ENCODE measurements around the gene RFX3.

Gene RFX3

DNA sequence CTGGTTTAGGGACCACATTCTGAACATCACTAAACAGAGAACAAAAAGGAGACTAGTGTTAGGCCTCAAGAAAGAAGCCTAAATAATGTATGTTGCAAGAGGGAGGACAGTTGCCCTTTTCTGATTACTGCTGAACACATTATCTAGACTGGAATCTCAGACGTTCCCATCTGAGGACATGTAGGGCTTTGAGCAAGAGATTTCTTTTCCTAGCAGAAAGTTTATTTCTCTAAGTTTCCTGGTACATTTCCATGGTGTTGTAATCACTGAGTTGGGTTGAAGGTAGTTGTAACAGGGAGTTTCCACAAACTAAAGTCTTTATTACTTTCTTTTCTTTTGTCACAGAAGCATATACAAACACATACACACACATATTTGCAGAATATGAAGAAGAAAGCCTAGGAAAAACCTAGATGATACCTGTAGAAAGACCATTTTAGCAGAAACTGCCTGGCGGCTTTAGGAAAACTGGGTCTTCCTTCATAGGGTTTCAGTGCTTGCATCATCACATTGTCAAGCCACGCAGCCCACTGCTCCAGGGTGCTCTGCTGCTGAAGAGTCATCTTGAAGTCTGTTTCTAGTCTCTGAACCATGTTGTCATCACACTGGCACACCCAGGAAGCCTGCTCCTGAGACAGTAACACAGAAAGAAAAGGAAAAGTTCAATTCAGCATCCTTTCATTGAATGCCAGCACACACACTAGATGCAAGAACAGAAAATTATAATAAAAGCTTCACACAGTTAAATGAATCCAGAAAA, 269.1 kb downstream of the RFX3 start:
- no peak overlapping the region for H3K4me3 ChIP-seq (ENCODE audit: low read length)
- no peak for DNase-seq (ENCODE audit: low read depth)
- TF ChIP-seq, protein P1, sequence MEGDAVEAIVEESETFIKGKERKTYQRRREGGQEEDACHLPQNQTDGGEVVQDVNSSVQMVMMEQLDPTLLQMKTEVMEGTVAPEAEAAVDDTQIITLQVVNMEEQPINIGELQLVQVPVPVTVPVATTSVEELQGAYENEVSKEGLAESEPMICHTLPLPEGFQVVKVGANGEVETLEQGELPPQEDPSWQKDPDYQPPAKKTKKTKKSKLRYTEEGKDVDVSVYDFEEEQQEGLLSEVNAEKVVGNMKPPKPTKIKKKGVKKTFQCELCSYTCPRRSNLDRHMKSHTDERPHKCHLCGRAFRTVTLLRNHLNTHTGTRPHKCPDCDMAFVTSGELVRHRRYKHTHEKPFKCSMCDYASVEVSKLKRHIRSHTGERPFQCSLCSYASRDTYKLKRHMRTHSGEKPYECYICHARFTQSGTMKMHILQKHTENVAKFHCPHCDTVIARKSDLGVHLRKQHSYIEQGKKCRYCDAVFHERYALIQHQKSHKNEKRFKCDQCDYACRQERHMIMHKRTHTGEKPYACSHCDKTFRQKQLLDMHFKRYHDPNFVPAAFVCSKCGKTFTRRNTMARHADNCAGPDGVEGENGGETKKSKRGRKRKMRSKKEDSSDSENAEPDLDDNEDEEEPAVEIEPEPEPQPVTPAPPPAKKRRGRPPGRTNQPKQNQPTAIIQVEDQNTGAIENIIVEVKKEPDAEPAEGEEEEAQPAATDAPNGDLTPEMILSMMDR (conservative IDR thresholded peaks at IDR 0.05; ENCODE audit: low read depth, low read length) = no peak

DNA sequence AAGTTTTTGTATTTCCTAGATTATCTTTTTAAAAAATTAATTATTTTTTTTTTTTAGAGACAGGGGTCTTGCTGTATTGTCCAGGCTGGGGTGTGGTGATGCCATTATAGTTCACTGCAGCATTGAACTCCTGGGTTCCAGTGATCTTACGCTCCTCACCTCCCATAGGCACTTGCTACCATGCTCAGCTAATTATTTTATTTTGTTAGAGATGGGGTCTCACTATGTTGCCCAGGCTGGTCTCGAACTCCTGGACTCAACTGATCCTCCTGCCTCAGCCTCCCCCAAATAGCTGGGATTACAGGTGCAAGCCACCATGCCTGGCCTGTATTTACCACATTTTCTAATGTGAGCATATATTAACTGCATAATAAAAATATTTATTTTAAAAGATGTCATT, 274.5 kb downstream of the RFX3 start:
- no peak for DNase-seq (ENCODE audit: low read depth)
- TF ChIP-seq, protein P1 (conservative IDR thresholded peaks at IDR 0.05; ENCODE audit: low read depth, low read length) = no peak
- no peak overlapping the region for H3K4me3 ChIP-seq (ENCODE audit: low read length)

DNA sequence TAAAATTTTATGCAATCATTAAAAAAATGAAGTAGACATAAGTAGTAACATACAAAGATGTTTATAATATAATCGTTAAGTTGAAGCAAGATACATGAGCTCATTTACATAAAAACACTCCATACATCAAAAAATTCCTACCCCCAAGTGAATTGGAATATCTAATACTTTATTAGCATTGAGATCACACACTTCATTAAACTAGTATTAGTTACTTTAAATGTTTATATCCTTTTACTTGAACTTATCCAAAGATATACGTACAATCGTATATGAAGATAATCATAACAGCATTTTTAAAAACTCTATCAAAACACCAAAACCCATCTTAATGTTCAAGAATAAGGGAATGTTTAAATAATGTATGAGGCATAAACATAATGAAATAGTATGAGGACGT, 275.1 kb downstream of the RFX3 start:
- DNase-seq (ENCODE audit: low read depth) = no peak
- no peak overlapping the region for H3K4me3 ChIP-seq (ENCODE audit: low read length)
- TF ChIP-seq, protein P1 (conservative IDR thresholded peaks at IDR 0.05; ENCODE audit: low read depth, low read length) = no peak

DNA sequence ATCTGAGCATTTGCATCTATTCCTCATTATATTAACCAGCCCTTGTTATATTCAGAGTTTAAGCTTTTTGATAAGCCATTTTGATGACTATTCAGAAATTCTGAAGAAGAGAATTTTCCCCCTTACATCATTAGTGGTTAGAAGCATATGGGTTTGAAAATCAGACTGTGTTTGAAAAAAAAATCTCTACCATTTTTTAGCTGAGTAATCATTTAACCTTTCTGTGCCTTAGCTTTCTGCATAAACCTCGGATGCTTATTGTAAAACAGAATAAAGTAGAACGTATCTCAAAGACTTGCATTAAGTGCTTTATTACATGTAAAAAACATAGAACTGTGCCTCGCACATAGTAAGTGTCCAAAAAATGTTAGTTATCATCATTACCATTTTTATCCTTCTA, 278.6 kb downstream of the RFX3 start:
- H3K4me3 ChIP-seq (ENCODE audit: low read length) = no peak overlapping the region
- DNase-seq (ENCODE audit: low read depth) = no peak
- TF ChIP-seq, protein P1 (conservative IDR thresholded peaks at IDR 0.05; ENCODE audit: low read depth, low read length) = no peak

DNA sequence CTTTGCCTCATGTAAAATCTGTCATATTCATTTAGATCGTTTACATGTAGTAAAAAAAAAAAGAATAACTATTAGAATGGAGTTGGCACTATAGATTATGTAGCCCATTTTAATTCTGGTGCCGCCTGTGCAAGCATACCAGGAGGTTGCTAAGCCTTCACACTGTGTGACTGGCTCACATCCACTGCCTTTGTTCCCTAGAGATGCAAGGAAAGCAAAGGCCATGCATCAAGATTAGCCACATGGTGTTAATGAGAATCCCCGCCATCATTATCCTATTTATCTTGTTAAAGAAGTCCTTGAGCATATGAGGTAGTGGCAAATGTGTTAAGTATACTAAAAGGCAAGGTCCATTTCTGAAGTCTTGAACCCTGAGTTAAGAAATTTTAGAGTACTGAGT, 279.6 kb downstream of the RFX3 start:
- DNase-seq (ENCODE audit: low read depth) = no peak
- TF ChIP-seq, protein P1 (conservative IDR thresholded peaks at IDR 0.05; ENCODE audit: low read depth, low read length) = no peak
- no peak overlapping the region for H3K4me3 ChIP-seq (ENCODE audit: low read length)

DNA sequence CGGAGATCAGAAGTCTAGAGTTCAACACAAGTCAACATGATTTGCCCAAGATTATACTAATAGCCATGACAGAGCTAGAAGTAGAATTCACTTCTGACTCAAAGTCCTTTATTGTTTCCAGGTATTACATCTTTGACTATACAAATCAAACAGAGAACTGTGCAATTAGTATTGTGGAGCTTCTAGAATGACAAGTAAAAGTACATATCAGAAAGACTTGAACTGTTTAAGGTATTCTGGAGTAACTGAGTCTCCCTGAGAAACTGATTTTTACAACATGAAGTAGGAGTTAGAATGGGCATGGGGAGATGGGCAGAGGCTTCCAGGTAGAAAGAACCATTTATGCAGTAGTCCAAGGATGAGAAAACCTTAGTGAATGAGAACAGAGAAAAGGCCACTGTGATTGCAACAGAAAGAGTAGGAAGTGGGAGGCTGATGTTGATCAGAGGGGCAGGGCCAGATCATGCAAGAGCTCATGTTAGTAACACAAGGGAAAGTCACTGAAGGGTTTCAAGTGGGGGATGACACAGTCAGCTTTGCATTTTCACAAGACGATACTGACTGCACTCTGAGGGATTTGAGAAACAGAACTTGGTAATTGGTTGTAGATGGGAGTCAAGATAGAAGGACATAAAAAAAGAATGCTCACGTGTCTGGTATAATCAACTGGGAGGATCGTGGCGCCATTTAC, 280.7 kb downstream of the RFX3 start:
- no peak overlapping the region for H3K4me3 ChIP-seq (ENCODE audit: low read length)
- DNase-seq (ENCODE audit: low read depth) = no peak
- TF ChIP-seq, protein P1 (conservative IDR thresholded peaks at IDR 0.05; ENCODE audit: low read depth, low read length) = no peak

DNA sequence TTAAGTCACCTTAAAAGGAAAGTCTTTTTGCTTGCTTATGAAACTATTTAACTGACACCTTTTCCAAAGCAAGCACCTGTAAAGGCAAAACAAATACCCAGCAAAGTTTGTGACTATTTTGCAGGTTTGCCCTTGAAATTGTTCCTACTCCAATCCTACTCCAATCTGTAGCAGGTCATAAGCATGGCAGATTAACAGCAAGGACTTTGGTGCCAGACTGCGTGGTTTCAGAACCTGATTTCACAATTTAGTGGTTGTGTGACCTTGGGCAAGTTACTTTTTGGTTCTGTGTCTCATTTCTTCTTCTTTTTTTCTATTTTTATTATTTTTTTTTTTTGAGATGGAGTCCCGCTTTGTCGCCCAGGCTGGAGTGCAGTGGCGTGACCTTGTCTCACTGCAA, 282.1 kb downstream of the RFX3 start:
- H3K4me3 ChIP-seq (ENCODE audit: low read length) = no peak overlapping the region
- TF ChIP-seq, protein P1 (conservative IDR thresholded peaks at IDR 0.05; ENCODE audit: low read depth, low read length) = no peak
- no peak for DNase-seq (ENCODE audit: low read depth)

Data from retinal pigment epithelial cell (primary cell).